NCI-H2227 treated with DMSO at 0.1 percent for 48 hours (cell line): ENCODE data around the gene FTSJ3.
"Not testable (repeated sequence)": the region's sequence is repeated elsewhere in the genome, so short reads cannot be mapped to it uniquely, and the experiment has no call there.

Experiments used
- DNase-seq: peaks from one replicate; lab custom pipeline; 2025; lab: John Stamatoyannopoulos, UW

The FTSJ3 gene

DNA sequence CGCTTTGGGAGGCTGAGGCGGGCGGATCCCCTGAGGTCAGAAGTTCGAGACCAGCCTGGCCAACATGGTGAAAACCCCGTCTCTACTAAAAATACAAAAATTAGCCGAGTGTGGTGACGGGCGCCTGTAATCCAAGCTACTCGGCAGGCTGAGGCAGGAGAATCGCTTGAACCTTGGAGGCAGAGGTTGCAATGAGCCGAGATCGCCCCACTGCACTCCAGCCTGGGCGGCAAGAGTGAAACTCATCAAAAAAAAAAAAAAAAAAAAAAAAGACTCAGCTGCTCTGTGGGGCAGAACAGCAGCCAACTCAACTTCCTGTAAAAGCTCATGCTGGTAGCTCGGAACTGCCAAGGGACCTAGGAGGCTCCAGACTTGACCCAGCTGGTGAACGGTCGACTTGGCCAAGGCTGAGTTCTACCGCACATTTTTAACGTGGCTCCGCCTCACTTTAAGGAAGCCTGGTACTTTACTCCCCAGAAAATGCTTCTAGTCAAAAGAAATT, 16.0 kb upstream of the FTSJ3 start:
- not testable (repeated sequence) for DNase-seq

DNA sequence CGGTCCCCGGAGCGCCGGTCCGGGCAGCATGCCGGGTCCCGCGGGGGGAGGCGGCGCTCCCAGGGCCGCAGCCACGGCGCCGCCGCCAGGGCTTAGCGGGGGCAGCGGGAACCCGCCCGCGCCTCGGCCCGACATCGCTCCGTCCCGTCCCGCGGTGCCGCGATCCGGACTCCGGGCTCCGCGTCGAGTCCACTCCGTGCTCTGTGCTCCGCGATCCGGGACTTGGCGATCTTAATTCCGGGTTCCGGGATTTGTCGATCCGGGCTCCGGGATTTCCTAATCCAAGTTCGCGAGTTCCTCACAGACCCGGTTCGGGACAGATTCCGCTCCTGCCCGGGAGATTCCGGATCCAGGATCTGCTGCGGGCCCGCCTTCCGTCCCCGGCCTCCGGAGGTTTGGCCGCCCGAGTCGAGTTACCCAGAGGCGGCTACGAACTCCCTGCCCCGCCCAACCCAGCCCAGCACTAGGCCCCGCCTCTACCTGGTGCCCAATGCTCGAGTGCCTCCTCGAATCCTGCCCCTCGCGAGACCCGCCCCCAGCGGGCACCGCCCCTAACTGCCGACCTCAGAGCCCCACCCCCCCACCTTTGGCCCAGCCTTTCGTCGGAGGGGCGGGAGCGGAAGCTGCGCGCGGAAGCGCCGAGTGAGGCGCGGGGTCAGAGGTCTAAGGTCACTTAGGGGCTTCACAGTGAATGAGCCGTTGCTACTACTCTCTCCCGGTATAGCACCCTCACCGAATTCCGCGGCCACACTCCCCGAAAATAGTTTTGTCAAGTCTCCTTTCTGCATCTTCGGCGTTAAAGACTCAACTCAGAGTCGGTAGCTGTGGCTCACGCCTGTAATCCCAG, 15.3 kb upstream of the FTSJ3 start, which contains the start of gene SMARCD2:
SMARCD2 (minus strand) TSS at position 146 of the 847 bp plus-strand sequence; CDS start at position 135, 11 bp downstream.
- DNase-seq: peak; percentile 95

DNA sequence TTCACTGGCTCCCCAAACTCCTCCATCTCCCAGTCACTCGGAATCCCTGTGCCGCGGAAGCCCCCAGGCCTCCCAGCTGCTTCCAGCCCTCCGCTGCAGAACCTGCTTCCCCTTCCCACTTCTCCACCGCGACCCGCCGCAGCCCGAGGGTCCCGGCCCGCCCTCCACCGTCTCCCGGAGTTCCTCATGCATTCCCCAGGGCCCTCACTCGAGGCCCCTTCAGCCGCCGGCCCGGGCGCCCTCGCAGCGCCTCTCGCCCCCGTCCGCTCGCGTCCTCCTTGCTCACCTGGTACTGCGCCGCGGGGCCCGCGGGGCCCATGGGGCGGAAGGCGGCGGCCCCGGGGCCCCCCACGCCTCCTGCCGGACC, 14.7 kb upstream of the FTSJ3 start:
- no peak for DNase-seq

DNA sequence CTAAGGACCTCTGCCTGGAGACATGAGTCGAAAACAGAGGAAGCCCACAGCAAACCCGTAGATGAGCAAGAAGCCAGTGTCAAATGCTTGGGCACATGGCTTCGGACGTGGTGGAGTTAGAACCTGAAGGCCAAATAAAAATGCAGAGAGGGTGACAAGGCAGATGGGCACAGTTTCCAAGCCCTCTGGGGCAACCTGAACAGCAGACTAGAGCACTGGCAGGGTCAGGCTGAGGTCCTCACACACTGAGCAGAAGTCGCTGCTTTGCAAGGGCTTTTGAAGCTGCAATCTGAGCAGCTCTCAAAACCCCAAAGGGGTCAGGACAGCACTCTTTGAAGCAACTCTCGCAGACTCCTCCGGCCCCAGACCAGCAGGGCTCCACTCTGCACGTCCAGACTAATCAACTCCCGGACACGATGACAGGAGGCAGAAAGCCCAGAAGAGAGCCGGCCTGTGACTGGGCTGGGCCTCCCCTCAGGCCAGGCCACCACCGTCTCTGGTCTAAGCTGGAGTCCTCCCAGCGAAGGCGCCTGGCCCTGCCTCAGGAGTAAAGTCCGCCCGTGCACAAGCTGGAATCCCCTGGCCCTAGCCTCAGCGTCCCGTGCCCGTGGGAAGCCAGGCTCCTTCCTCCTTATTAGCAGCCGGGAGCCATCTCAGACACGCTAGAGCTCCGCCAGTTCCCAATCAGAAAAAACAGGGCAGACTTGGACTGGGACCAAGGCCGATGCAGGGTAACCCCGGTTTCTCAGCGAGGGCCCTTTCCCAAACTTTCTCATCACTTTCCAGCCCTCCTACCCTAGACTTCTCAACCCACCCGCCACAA, 14.1 kb upstream of the FTSJ3 start:
- DNase-seq: no peak

- DNase-seq: no peak
Measured at GRCh38 chr17:63840591-63841349, 13.3 kb upstream of the FTSJ3 start.

- no peak for DNase-seq
Measured at GRCh38 chr17:63838631-63839171, 11.2 kb upstream of the FTSJ3 start.

GRCh38 chr17:63837962-63838600, 10.6 kb upstream of the FTSJ3 start:
- no peak for DNase-seq

DNA sequence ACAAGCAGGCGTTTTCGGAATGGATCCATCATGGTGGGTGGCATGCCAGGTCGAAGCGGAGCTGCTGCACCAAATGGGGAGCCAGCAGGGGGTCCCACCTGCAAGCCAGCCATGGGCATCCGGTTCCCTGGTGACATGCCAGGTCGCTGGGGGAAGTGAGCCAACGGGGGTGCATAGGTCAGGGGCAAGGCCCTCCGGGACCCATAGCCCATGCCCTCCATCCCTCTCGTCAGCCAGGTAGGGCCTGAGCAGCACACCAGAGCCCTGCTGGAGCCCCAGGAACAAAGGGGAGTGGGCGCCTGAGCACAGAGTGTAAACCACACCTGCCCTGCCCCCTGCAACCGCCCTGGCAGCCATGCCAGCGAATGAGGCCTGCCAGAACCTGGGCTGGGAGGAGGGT, 10.0 kb upstream of the FTSJ3 start:
- no peak for DNase-seq

DNA sequence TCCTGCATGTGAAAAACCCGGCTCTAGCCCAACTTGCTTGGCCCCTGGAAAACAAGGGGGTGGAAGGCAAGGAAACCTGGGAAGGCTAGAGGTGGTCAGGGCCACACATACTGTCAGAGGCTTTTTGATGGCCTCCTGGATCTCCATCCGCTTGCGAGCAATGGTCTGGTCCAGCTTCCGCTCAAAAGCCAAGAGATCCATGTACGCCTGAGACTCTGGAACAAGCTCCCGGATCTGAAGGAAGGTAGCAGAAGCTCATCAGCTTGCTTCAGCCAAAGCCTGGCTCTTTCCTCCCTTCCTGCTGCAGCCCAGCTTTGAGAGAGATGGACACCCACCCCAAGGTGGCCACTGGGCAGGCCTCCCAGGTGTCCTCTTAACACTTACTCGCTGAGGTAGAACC, 9.3 kb upstream of the FTSJ3 start:
- no peak for DNase-seq

- no peak for DNase-seq
Measured at GRCh38 chr17:63835167-63835720, 7.8 kb upstream of the FTSJ3 start.

GRCh38 chr17:63834431-63835166, 7.1 kb upstream of the FTSJ3 start:
- DNase-seq: peak; percentile 59

- no peak for DNase-seq
Measured at GRCh38 chr17:63833741-63834373, 6.4 kb upstream of the FTSJ3 start.

GRCh38 chr17:63833026-63833740, 5.7 kb upstream of the FTSJ3 start:
- no peak for DNase-seq

GRCh38 chr17:63832455-63832854, 5.0 kb upstream of the FTSJ3 start:
- DNase-seq: no peak

DNA sequence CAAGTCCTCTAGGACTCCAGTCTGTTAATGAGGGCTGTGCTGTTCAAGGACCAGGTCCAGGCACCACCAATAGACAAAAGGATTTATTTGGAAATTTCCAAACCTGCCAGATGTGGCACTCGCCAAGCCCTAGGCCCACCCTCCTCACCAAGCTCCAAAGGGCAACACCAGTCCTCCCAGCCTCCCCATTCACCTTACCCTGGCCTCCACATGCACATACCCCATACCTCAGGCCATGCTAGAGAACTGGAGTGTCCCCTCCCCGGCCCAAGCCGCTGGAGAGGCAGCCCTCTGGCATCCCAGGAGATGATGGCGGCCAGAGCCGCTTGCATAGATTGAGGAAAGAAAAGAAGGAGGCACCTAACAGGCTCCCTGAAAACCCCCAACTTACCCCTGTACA, 4.6 kb upstream of the FTSJ3 start:
- DNase-seq: no peak

DNA sequence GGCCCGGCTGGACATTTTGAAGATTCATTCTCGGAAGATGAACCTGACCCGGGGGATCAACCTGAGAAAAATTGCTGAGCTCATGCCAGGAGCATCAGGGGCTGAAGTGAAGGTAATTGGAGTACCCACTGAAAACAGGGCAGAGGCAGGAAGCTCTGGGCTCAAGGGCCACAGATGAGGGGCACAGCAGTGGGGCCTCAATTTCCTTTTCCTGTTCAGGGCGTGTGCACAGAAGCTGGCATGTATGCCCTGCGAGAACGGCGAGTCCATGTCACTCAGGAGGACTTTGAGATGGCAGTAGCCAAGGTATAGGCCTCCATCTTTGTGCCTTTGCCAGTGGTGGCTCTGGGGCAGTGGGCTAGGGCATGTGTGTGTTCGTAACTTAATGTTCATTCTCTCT, 4.0 kb upstream of the FTSJ3 start:
- no peak for DNase-seq

DNA sequence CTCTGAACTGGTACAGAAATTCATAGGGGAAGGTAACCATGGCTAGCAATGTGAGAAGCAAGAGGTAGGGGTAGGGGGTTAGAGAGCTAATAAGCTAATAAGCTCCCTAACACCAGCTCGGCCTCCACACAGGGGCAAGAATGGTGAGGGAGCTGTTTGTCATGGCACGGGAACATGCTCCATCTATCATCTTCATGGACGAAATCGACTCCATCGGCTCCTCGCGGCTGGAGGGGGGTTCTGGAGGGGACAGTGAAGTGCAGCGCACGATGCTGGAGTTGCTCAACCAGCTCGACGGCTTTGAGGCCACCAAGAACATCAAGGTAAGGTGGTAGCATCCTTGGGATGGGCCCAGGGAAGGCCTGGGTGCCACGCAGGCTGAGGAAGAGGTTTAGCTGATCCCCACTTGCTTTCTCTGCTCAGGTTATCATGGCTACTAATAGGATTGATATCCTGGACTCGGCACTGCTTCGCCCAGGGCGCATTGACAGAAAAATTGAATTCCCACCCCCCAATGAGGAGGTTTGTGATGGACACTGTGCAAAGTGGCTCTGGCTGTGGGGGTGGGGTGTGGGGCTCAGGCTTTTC, 3.5 kb upstream of the FTSJ3 start:
- no peak for DNase-seq

GRCh38 chr17:63830278-63830677, 2.8 kb upstream of the FTSJ3 start:
- no peak for DNase-seq

- DNase-seq: no peak
Measured at GRCh38 chr17:63828936-63829335, 1.5 kb upstream of the FTSJ3 start.
